GM19025 (cell line): ENCODE measurements around the gene RNASEL.
"Not testable (repeated sequence)": the region's sequence is repeated elsewhere in the genome, so short reads cannot be mapped to it uniquely, and the experiment has no call there.

Source experiments
- ATAC-seq: cut with Tn5 transposase; IDR thresholded peaks from one replicate; pipeline ENCODE4 v1.9.1; 2021; ENCODE audit warnings: mild to moderate bottlenecking, low read depth, moderate library complexity; ENCODE audit not compliant: unreplicated experiment

Gene RNASEL

GRCh38 chr1:182588500-182589396, at the start of gene RNASEL:
TSS of gene RNASEL (minus strand) at chr1:182589256. CDS start at chr1:182586806, 2,450 bp downstream.
- peak; percentile 85 for ATAC-seq

DNA sequence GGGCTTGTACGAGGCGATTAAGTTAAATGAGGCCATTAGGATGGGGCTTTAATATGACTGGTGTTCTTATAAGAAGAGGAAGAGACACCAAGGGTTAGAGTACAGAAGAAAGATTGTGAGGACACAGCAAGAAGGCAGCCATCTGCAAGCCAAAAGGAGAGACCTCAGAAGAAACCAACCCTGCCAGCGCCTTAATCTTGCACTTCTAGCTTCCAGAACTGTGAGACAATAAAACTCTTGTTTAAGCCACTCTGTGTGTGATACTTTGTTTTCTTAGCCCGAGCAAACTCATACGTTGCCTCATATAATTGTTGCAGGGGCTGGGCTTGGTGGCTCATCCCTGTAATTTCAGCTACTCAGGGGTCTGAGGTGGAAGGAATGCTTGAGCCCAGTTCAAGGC, 48.7 kb upstream of the RNASEL start:
- ATAC-seq = no peak

DNA sequence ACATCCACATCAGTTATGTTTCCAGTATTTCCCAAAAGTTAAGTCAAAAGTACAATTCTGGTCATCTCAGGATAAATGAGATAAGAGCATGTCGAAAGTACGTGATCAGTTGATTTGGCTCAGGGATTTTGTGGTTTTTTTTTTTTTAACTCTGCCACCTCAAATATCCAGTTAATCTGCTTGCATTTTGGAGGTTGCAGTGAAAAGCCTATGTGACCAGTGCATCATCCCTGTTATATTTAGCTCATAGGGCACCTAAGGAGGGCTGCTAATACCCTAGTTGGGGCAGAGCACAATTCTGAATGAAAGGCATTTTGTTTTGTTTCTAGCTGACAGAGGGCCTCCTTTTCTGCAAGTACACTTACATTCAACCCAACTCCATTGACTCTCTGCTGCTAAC, 46.8 kb upstream of the RNASEL start:
- ATAC-seq = no peak

DNA sequence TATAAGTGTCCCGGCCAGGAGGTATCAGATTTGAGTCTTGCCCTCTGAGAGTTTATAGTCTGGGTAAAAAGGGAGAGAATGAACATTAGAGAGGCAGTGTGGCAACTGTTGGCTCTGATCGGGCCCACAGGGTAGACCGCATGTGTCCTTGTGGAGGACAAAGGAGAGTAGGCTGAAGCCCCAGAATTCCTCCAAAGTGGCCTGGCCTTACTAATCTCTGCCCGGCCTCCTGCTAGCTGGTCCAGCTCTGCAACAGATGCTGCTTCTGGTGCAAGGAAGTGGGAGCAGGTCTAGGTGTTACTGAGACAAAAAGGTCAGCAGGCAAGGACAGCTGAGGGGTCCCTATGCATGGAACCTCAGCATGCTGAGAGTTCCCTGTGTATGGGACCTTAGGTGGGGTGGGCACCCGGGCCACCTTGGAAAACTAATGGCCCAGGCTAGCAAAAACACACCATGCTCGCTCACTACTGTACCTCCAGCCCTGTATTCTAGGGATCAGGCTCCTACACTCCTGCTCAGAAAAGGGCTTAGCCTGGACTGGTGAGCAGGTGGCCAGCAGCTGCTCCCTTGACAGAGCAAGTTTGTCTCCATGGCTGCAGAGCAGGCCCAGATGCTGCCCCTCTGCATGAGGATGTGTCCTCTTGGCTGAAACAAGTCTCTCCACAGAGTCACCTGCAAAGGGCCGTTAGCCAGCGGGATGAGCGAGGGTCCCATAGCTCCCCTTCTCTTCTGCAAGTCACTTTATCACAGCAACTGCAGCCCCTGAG, 45.4 kb upstream of the RNASEL start:
- no peak for ATAC-seq

DNA sequence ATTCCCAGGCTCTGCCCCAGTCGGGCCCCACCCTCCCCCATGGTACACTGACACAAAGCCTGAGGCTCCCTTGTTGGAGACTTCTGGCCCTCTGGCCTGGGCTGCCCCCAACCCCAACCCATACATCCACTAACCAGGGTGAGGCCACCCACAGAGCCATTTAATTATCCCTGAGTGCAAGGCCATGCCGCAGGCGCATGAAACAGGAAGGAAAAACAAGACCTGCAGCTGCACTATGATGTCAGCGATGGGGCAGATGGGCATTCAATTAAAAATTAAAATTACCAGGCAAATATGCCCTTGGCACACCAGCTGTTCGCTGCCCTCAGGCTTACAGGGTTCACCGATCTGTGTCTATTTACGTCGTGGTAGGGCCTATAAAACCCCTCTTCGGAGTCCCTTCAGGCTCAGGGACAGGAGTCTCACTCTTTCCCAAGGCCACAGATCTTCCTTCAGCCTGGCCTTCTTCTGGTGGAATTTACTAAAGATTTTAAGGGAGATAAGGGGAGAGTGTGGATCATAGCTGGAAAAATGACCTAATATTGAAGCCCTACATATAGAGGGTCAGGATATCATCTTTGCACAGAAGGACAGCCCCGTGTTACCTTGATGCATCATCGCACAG, 44.7 kb upstream of the RNASEL start:
- ATAC-seq = no peak

GRCh38 chr1:182633031-182633430, 44.0 kb upstream of the RNASEL start:
- ATAC-seq = no peak

GRCh38 chr1:182632441-182632857, 43.4 kb upstream of the RNASEL start:
- not testable (repeated sequence) for ATAC-seq

DNA sequence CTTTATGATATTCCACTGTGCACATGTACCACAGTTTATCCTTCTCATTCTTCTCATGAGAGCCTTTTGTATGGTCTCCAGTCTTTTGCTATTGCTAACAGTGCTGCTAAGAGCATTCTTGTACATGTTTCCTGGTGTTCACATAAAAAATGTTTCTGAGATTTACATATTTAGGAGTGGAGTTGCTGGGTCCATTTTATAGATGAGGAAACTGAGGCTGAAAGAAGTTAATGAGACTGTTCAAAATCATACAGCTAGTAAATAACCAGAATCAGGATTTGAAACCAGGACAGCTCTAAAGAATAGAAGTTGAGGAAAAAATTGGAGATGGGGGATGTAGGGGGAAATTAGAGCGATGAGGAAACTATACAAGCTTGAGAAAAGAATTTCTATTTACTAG, 42.9 kb upstream of the RNASEL start:
- no peak for ATAC-seq

DNA sequence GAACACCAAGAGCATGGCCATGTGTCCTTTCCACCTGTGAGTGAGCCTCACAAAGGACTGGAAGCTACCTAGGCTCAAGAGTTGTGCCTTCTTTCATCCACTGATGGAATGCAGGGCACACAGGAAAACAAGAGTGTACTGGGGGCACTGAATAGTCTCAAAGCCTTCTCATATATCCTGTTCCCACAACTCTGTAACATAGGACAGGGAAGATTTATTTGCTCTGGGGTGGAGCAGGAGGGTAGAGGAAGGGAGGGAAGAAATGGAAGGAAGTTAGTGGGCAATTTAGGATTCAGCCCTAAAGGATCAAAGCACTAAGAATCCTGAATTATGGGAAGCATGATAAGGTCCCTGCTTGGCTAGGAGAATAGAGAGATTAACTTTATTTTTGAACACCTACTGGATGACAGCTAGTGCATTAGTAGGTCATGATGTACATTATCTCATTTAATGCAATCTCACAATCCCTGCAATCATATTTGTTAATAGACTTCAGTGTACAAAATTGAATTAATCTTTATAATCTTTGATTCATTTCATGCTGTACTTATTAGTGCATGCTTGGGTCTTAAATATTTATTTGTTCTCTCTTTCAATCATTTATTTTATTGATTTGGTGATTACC, 42.1 kb upstream of the RNASEL start:
- no peak for ATAC-seq

- ATAC-seq = no peak
These were observed 41.5 kb upstream of the RNASEL start for GRCh38 chr1:182630586-182630985.

DNA sequence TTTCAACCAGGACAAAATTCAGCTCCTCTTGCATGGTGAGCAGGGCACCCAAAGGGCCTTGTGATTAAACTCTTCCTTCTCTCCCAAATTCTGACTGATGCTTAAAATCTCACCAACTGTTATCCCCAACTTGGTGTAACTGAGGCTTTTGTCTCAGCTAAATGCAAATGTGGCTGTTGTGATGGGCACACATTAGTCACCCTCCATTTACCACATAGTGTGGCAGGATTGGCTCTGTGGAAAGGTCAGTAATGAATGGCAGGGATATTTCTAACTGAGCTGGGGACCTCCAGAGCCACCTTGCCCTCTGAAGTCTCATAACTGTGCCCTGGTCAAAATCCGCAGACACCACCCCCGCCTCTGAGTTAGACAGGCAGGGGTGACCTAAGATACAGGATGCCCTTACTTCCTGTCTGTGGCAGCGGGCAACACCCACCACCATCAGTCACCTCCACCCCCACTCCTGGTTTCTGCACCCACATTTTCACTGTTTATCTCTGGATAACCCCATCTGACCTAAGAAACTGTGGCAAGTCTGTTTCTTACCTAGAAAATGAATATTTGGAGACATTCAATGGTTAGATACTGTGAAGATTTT, 40.5 kb upstream of the RNASEL start:
- ATAC-seq = peak; percentile 67

DNA sequence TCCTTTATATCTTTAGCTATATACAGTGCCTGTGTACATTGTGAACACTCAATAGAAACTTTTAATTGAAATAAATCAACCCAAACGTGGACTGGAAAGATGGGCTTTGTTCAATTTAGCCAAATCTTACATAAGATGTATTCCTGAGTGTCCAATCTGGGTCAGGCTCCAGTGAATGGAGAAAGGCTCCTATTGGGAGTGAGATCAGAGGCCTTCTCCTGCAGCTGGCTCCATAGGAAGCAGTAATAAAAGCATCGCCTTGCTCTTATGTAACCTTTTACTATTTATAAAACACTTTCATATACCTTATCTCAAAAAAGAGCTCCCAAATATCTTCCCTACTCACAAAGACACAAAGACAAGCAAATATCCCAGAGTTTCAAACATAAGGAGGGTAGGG, 40.0 kb upstream of the RNASEL start:
- no peak for ATAC-seq

DNA sequence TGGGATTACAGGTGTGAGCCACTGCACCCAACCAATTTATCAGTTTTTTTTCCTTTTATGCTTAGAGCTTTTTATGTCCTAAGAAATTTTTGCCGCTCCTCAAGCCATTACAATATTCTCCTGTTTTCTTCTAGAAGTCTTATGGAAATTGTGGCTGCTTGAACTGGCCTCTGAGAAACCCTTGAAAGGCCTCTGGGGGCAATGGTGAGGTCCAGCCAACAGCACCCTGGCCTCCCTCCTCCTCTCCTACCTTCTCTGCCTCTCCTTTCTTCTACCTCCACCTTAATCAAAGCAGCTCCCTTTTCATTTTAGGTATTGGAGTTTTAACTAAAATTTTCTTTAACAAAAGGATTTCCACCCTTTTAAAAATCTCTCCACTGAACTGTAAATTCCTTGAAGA, 39.6 kb upstream of the RNASEL start:
- no peak for ATAC-seq

GRCh38 chr1:182627622-182628021, 38.6 kb upstream of the RNASEL start:
- ATAC-seq = no peak

- no peak for ATAC-seq
These were observed 37.5 kb upstream of the RNASEL start for GRCh38 chr1:182626527-182626926.

- ATAC-seq = no peak
These were observed 36.9 kb upstream of the RNASEL start for GRCh38 chr1:182625719-182626504.

DNA sequence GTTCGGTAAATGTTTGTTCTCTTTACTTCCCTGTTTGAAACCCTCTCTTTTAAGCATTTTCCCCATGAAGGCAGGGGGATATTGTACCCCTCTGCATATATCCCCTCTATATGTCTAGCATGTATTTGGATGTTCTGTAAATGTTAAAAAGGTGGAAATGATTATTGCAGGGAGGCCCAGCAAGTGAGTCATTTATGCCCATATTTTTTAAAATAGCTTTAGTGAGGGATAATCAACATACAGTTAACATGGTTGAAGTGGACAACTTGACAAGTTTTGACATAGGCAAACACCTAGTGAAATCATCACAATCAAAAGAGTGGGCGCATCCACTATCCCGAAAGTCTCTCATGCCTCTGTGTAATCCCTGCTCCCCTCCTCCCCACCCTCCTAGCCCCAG, 36.0 kb upstream of the RNASEL start:
- no peak for ATAC-seq

DNA sequence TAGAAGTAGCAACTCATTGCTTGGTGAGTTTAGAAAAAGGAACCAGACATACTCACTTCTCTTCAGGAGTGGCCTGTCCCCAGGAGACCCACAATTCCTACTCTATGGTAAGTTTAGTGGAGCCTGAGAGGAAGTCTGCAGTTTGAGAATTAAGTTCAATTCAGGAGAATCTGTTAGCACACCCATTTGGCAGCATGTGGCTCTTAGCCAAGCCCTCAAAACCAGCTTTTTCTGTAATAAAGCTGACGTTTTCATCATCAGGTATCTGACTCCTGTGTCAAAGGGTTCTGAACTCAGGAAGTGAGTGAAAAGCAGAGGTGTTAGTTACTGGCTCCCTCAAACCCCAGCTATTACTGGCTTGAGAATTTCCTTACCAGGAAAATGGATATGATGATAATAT, 35.5 kb upstream of the RNASEL start:
- no peak for ATAC-seq

GRCh38 chr1:182622901-182623528, 34.0 kb upstream of the RNASEL start:
- peak; percentile 72 for ATAC-seq
